ENCODE results near the gene CYB561D2.

CYB561D2 gene

GRCh38 chr3:50341996-50342650 lies 8.5 kb upstream of the CYB561D2 start:
- H3K27me3 Mint-ChIP-seq (ENCODE audit: low read depth) = no peaks in the 10 kb centered on the region
- peaks cover 40% of the 10 kb centered on the region for H3K4me1 Mint-ChIP-seq (ENCODE audit: low read depth)
- peaks cover 29% of the 10 kb centered on the region for H3K36me3 Mint-ChIP-seq (ENCODE audit: low read depth)
- H3K9me3 Mint-ChIP-seq = no peaks in the 10 kb centered on the region
- peak overlapping the region; percentile 86 for H3K4me3 Mint-ChIP-seq
- DNase-seq (ENCODE audit: low spot score) = no peak
- peak overlapping the region; percentile 94 for H3K27ac Mint-ChIP-seq

GRCh38 chr3:50342813-50343633 lies 7.6 kb upstream of the CYB561D2 start:
- H3K27ac Mint-ChIP-seq = peak overlapping the region; percentile 68
- no peaks in the 10 kb centered on the region for H3K27me3 Mint-ChIP-seq (ENCODE audit: low read depth)
- H3K4me3 Mint-ChIP-seq = no peak overlapping the region
- no peaks in the 10 kb centered on the region for H3K9me3 Mint-ChIP-seq
- H3K36me3 Mint-ChIP-seq (ENCODE audit: low read depth) = peaks cover 29% of the 10 kb centered on the region
- H3K4me1 Mint-ChIP-seq (ENCODE audit: low read depth) = peaks cover 45% of the 10 kb centered on the region
- no peak for DNase-seq (ENCODE audit: low spot score)

DNA sequence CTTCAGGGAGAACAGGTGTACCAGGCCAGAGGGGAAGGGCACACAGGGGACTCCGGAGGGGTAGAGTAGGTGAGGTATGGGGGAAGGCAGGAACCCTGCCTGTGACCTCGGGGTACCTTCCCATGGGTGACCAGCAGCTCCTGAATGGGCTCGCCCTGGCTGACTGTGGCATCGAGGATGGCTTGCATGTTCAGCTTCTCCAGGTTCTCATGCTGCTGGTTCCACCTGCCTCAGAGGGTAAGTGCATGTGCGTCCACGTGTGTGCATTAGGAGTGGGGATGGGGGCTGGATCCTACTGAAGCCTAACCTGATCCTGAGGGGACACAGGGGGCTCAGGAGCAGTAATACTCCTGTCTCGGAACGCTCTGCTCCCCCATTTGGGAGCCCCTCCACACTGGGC lies 5.7 kb upstream of the CYB561D2 start:
- H3K9me3 Mint-ChIP-seq = no peaks in the 10 kb centered on the region
- H3K36me3 Mint-ChIP-seq (ENCODE audit: low read depth) = peaks cover 23% of the 10 kb centered on the region
- no peak for DNase-seq (ENCODE audit: low spot score)
- H3K4me1 Mint-ChIP-seq (ENCODE audit: low read depth) = peaks cover 50% of the 10 kb centered on the region
- peak overlapping the region; percentile 10 for H3K4me3 Mint-ChIP-seq
- H3K27ac Mint-ChIP-seq = no peak overlapping the region
- no peaks in the 10 kb centered on the region for H3K27me3 Mint-ChIP-seq (ENCODE audit: low read depth)

DNA sequence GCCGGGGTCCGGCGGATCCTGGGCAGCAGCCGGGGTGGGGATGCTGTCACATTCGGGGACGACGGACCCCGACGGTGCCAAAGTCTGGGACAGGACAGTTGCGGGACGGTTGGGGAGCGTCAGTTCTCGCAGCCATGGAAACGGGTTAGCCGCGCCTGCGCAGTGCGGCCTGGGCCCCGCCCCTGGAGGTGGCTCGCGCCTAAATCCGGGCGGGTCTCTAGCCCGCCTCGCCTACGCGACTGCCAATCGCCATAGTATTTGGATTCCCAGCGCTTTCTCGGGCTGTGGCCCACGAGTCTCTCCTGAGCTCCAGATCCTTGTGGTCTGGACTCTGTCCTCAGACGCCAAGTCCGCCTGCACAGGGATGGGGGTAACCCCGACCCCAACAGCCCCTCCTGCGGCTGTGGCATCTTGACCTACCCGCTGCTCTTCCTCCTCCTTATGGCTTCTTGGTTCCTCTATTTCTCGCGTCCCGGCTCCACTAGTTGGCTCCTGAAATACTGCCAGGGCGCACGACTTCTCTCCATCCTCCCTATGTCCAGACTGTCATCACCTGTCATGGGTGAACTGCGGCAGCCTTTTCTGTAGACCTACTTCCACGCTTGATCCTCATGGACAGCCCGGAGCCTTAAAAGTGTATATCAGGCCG lies 5.0 kb upstream of the CYB561D2 start, which contains the start of gene ZMYND10:
Gene ZMYND10 (minus strand): TSS at position 147 of the 649 bp plus-strand sequence. CDS start 153 bp downstream, outside the sequence.
- Mint-ChIP-seq H3K27ac (peak within 1 kb of the TSS; percentile 87), H3K4me3 (peak within 1 kb of the TSS; percentile 90), H3K27me3 (ENCODE audit: low read depth) (no peaks in the 10 kb centered on the region), H3K9me3 (no peaks in the 10 kb centered on the region), H3K36me3 (ENCODE audit: low read depth) (peaks cover 26% of the 10 kb centered on the region), H3K4me1 (ENCODE audit: low read depth) (peaks cover 56% of the 10 kb centered on the region)
- peak; percentile 83 for DNase-seq (ENCODE audit: low spot score)

GRCh38 chr3:50347187-50347813 lies 3.4 kb upstream of the CYB561D2 start:
- Mint-ChIP-seq H3K36me3 (ENCODE audit: low read depth) (peaks cover 34% of the 10 kb centered on the region), H3K27me3 (ENCODE audit: low read depth) (no peaks in the 10 kb centered on the region), H3K9me3 (no peaks in the 10 kb centered on the region), H3K4me3 (peak overlapping the region; percentile 24), H3K4me1 (ENCODE audit: low read depth) (peaks cover 50% of the 10 kb centered on the region), H3K27ac (peak overlapping the region; percentile 78)
- DNase-seq (ENCODE audit: low spot score) = peak; percentile 56

DNA sequence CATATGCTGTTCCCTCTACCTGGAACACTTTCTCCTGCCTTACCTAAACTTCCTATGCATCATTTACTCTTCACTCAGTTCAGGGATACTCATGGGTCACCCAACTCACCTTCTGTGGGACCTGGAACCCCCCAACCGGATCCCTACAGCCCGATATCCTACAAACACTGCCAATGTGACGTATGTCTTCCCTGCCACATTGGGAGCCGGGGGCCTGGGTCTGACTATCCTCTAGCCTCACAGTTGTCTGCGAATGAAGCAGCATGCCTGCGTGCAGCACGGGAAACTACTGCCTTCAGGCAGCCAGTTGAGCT lies 492 bp upstream of the CYB561D2 start:
- H3K36me3 Mint-ChIP-seq (ENCODE audit: low read depth) = peaks cover 44% of the 10 kb centered on the region
- peaks cover 42% of the 10 kb centered on the region for H3K4me1 Mint-ChIP-seq (ENCODE audit: low read depth)
- DNase-seq (ENCODE audit: low spot score) = no peak
- H3K27me3 Mint-ChIP-seq (ENCODE audit: low read depth) = no peaks in the 10 kb centered on the region
- H3K9me3 Mint-ChIP-seq = no peaks in the 10 kb centered on the region
- H3K4me3 Mint-ChIP-seq = peak overlapping the region; percentile 93
- H3K27ac Mint-ChIP-seq = peak overlapping the region; percentile 97

DNA sequence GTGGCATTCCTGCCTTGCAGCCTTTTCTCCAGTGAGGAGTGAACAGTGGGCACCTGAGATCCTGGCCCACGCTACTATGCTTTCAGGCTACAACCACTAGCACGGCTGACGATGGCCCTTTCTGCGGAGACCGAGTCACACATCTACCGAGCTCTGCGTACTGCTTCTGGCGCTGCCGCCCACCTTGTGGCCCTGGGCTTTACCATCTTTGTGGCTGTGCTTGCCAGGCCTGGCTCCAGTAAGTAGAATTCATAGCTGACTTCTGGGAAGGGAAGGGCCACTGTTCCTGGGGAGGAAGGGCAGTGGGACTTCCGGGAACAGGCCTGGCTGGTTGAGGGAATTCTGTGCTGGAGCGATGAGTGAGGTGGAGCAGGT lies 648 bp downstream of the CYB561D2 start:
- no peaks in the 10 kb centered on the region for H3K9me3 Mint-ChIP-seq
- peaks cover 42% of the 10 kb centered on the region for H3K4me1 Mint-ChIP-seq (ENCODE audit: low read depth)
- DNase-seq (ENCODE audit: low spot score) = no peak
- no peaks in the 10 kb centered on the region for H3K27me3 Mint-ChIP-seq (ENCODE audit: low read depth)
- H3K4me3 Mint-ChIP-seq = peak overlapping the region; percentile 93
- peaks cover 44% of the 10 kb centered on the region for H3K36me3 Mint-ChIP-seq (ENCODE audit: low read depth)
- H3K27ac Mint-ChIP-seq = peak overlapping the region; percentile 97

GRCh38 chr3:50352781-50353180 lies 2.1 kb downstream of the CYB561D2 start:
- Mint-ChIP-seq H3K36me3 (ENCODE audit: low read depth) (peaks cover 49% of the 10 kb centered on the region), H3K9me3 (no peaks in the 10 kb centered on the region), H3K4me3 (no peak overlapping the region), H3K27me3 (ENCODE audit: low read depth) (no peaks in the 10 kb centered on the region), H3K27ac (peak overlapping the region; percentile 8), H3K4me1 (ENCODE audit: low read depth) (peaks cover 50% of the 10 kb centered on the region)
- DNase-seq (ENCODE audit: low spot score) = no peak

DNA sequence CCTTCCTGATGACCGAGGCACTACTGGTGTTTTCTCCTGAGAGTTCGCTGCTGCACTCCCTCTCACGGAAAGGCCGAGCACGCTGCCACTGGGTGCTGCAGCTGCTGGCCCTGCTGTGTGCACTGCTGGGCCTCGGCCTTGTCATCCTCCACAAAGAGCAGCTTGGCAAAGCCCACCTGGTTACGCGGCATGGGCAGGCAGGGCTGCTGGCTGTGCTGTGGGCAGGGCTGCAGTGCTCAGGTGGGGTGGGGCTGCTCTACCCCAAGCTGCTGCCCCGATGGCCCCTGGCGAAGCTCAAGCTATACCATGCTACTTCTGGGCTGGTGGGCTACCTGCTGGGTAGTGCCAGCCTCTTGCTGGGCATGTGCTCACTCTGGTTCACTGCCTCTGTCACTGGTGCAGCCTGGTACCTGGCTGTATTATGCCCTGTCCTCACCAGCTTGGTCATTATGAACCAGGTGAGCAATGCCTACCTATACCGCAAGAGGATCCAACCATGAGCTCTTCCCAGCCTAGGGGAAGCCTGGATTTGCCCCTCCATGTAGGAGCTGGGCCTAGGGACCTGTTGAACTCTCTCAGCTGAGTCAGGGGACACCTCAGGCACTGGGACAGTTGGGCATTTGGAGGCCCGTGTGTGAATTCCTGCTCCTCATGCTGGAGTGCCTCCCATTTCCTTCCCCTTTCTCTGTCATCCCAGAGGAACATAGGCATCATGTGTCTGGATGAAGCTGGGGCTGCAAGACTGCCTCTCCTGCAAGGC lies 2.8 kb downstream of the CYB561D2 start:
- H3K4me3 Mint-ChIP-seq = no peak overlapping the region
- H3K27me3 Mint-ChIP-seq (ENCODE audit: low read depth) = no peaks in the 10 kb centered on the region

GRCh38 chr3:50354186-50354764 lies 3.6 kb downstream of the CYB561D2 start:
- Mint-ChIP-seq H3K27me3 (ENCODE audit: low read depth) (no peaks in the 10 kb centered on the region), H3K4me3 (no peak overlapping the region), H3K36me3 (ENCODE audit: low read depth) (peaks cover 45% of the 10 kb centered on the region), H3K4me1 (ENCODE audit: low read depth) (peaks cover 42% of the 10 kb centered on the region), H3K9me3 (no peaks in the 10 kb centered on the region), H3K27ac (no peak overlapping the region)
- no peak for DNase-seq (ENCODE audit: low spot score)

More for the DNA sequence above, 2.8 kb downstream of the CYB561D2 start:
- no peak for DNase-seq (ENCODE audit: low spot score)
- H3K4me1 Mint-ChIP-seq (ENCODE audit: low read depth) = peaks cover 49% of the 10 kb centered on the region
- H3K36me3 Mint-ChIP-seq (ENCODE audit: low read depth) = peaks cover 48% of the 10 kb centered on the region
- H3K9me3 Mint-ChIP-seq = no peaks in the 10 kb centered on the region
- no peak overlapping the region for H3K27ac Mint-ChIP-seq

DNA sequence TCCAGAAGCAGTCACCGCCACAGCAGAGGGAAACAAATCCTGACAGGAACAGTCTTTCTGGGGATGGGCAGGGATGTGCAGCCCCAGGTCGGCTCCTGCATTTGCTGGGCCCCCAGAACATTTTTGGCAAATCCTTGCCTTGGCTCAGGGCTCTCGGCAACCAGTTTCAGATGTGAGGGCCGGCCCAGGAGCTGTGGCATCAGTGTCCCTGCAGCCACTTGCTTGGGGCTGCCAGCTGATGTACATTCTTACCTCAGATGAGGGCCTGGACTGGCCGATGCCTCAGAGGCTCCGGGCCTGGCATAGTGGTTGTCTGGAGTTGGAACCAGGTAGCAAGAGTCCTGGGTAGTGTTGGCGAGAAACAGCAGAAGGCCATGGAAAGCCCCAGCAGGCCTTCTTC lies 4.2 kb downstream of the CYB561D2 start:
- no peaks in the 10 kb centered on the region for H3K27me3 Mint-ChIP-seq (ENCODE audit: low read depth)
- no peak for DNase-seq (ENCODE audit: low spot score)
- no peak overlapping the region for H3K4me3 Mint-ChIP-seq
- H3K4me1 Mint-ChIP-seq (ENCODE audit: low read depth) = peaks cover 44% of the 10 kb centered on the region
- H3K9me3 Mint-ChIP-seq = no peaks in the 10 kb centered on the region
- H3K27ac Mint-ChIP-seq = no peak overlapping the region
- H3K36me3 Mint-ChIP-seq (ENCODE audit: low read depth) = peaks cover 46% of the 10 kb centered on the region

DNA sequence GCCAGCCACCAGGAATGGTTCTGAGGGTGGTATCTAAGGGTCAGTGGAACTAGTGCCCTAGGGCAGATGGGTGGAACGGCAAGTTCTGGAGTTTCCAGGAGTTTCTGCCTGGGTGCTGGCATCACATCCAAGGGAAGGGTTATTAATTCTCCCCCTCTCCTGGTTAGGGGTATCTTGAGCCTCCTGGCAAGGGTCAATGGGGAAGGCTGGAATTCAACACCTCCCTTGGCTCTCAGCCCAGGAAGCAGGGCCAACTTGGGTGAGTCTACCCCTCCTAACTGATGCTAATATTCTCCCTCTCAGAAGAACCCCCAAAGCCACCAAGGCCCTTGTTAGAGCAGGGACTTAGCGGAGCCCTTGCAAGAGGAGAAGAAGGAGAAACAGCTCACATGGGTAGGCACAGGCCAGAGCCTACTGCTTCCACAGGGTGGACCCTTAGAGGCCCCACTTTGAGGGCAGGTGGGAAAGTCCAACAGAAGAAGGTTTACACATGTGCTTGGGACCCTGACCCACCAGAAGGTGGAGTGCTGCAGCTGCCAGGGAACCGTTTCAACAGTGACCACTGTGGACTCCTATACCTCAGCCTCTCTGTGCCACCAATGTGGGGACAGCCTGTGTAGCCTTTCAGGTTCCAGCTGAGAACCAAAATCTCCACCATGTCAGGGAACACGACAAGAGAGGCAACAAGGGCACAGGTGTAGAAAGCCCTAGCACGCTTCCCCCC lies 5.3 kb downstream of the CYB561D2 start:
- Mint-ChIP-seq H3K4me3 (peak overlapping the region; percentile 98), H3K9me3 (no peaks in the 10 kb centered on the region), H3K36me3 (ENCODE audit: low read depth) (peaks cover 37% of the 10 kb centered on the region), H3K4me1 (ENCODE audit: low read depth) (peaks cover 41% of the 10 kb centered on the region), H3K27me3 (ENCODE audit: low read depth) (no peaks in the 10 kb centered on the region), H3K27ac (no peak overlapping the region)
- no peak for DNase-seq (ENCODE audit: low spot score)
